ENCODE measurements around the gene PHF19. TPM values are rescaled to one million over a fixed set of nuclear protein-coding genes. Genes with fewer than 3 reads are reported as not detected.

PHF19 gene
- total RNA-seq, 4 donors from 2014 or later, result 9.2 to 12.5 (median 10.8) TPM

DNA sequence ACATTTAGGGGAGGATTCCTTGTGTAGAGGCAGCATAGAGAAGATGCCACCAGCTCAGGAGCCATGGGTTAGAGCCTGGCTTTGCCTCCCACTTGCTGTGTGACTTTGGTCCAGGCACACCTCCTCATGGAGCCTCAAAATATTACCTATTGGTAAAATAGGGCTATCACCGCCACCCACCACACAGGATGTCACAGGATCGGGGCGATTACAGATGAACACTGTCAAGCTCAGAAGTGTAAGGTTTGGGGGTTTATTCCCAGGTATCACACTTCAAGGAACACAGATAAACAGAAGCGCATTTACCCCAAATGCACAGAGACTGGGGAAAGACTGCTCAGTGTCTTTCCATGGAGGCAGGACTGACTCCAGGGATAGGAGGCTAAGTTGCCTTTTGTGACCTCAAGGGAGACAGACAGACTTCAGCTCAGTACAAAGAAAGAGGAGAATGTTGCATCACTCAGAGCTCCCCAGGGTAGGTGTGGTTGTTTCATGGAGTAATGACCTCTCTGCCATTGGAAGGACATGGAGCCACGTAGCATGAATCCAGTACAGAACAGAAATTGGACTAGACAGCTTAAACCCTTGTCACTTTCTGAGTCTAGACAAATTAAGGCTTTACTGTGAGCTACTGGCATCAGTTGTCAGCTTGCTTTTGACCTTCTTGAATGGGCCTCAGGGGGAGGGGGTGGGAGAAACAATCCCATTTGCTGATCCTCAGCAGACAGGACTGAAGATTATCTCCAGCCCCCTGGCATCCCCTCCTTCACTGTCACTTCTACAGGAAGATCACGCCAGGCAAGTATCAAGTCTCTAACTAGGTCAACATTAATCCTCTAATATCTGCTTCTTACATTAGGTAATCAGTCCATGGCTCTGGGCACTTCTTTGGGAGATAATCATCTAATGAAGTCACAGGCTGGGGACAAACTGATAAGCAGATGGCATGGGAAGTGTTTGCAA lies 43.1 kb upstream of the PHF19 start:
- Histone ChIP-seq H3K27ac (peak overlapping the region; percentile 46 to 61 (median 56)), H3K4me1 (peaks cover 22 to 23% of the 10 kb centered on the region in 2 donors), H3K36me3 (no peaks in the 10 kb centered on the region), H3K27me3 (no peaks in the 10 kb centered on the region), H3K9me3 (no peaks in the 10 kb centered on the region), H3K4me3 (no peak overlapping the region)
- DNase-seq, result peak in 1 of 2 donors; percentile 66
- in situ Hi-C loops (cut with MboI; ENCODE audit: low sequenced_read_pairs in 4 of 4) (no loop called here), intact Hi-C loops (cut with DNase I; ENCODE audit: low total_unique reads) (no loop called here)
- peak; percentile 70 to 85 for ATAC-seq
- TF ChIP-seq, protein P1, sequence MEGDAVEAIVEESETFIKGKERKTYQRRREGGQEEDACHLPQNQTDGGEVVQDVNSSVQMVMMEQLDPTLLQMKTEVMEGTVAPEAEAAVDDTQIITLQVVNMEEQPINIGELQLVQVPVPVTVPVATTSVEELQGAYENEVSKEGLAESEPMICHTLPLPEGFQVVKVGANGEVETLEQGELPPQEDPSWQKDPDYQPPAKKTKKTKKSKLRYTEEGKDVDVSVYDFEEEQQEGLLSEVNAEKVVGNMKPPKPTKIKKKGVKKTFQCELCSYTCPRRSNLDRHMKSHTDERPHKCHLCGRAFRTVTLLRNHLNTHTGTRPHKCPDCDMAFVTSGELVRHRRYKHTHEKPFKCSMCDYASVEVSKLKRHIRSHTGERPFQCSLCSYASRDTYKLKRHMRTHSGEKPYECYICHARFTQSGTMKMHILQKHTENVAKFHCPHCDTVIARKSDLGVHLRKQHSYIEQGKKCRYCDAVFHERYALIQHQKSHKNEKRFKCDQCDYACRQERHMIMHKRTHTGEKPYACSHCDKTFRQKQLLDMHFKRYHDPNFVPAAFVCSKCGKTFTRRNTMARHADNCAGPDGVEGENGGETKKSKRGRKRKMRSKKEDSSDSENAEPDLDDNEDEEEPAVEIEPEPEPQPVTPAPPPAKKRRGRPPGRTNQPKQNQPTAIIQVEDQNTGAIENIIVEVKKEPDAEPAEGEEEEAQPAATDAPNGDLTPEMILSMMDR (IDR thresholded peaks at IDR 0.05 in 4 of 5, conservative IDR thresholded peaks at IDR 0.05 in 1 of 5), result no peak
- TF ChIP-seq POLR2A (IDR thresholded peaks at IDR 0.05), result no peak

DNA sequence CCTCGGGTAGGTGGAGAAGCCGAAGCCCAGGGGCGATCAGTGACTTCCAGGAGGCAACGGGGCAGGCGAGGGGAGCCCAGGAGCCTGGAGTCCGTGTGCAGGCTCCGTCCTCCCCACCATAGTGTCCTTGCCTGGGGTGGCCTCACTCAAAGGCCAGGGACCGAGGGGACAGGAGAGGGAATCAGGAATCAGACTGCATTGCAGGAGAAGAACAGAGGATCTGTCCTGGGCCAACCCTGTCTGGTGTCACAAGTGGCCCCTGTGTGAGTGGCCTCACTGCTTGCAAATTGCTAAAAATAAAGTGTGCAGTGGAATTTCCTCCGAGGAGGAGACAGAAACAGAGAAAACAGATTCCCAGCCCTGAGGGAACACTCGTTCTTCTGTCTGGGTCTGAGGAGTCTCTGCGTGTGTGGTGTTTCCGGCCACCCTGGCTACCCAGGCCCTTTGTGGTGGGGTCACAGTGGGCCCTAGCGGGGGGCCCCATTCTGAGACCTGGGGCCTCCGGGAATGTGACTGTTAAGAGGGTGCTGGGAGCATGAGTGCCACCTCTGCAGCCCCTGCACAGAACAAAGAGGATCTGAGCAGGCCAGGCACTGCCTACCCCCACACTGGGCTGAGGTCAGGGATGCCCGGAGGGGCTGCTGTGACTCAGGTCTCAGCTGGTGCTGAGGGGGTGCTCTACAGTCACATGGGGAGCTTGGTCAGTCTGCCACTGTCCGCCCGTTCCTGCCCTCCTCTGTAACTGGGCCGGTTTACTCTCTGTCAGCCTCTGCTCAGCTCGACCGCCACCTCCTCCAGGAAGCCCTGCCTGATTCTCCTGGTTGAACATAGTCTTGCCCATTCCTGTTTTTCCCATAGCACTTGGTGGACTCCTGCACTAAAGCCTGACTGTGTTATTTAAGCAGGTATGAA lies 42.2 kb upstream of the PHF19 start:
- no peak overlapping the region for H3K4me3 ChIP-seq
- no peak for DNase-seq
- in situ Hi-C loops (cut with MboI; ENCODE audit: low sequenced_read_pairs in 4 of 4), result no loop called here

DNA sequence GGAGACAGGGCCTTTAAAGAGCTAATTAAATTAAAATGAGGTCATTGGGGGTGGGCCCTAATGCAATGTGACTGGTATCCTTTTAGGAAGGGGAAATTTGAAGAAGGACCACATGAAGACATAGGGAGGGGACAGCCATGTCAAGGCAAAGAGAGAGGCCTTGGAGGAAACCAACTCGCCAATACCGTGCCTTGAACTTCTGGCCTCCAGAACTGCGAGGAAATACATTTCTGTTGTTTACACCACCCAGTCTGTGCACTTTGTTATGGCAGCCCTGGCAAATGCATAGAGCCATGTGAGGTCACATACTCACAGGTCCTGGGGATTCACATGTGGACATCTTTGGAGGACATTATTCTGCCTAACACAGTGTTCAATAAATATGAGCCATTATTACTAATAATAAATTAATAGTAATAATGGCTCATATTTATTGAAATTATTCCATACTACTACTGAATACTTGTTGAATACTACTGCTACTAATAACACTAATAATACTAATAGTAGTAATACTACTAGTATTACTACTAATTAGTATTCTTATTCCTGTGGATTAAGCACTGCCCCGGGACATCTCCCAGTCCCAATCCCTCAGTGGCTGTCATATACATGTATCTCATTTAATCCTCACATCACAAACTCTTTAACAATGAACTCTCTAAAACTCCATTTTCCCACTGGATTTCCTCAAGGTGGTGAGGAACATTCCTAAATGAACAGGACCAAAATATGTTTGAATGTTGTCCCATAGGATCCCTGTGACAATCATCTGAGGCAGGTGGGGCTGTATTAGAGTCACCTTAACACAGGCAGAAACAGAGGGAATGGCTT lies 41.2 kb upstream of the PHF19 start:
- no peak for DNase-seq
- intact Hi-C loops (cut with DNase I; ENCODE audit: low total_unique reads) (no loop called here), in situ Hi-C loops (cut with MboI; ENCODE audit: low sequenced_read_pairs in 4 of 4) (no loop called here)
- H3K9me3 ChIP-seq, result no peaks in the 10 kb centered on the region
- no peak overlapping the region for H3K4me3 ChIP-seq
- ATAC-seq, result no peak
- H3K4me1 ChIP-seq, result peaks cover 22 to 23% of the 10 kb centered on the region in 2 donors
- peak overlapping the region; percentile 46 to 61 (median 56) for H3K27ac ChIP-seq
- no peaks in the 10 kb centered on the region for H3K36me3 ChIP-seq
- H3K27me3 ChIP-seq, result no peaks in the 10 kb centered on the region
- TF ChIP-seq, protein P1 (IDR thresholded peaks at IDR 0.05 in 4 of 5, conservative IDR thresholded peaks at IDR 0.05 in 1 of 5), result no peak
- no peak for TF ChIP-seq POLR2A (IDR thresholded peaks at IDR 0.05)

More for the DNA sequence above, 42.2 kb upstream of the PHF19 start:
- peak overlapping the region; percentile 46 to 61 (median 56) for H3K27ac ChIP-seq
- ATAC-seq, result peak; percentile 24 to 38
- intact Hi-C loops (cut with DNase I; ENCODE audit: low total_unique reads), result no loop called here
- no peaks in the 10 kb centered on the region for H3K36me3 ChIP-seq
- no peaks in the 10 kb centered on the region for H3K27me3 ChIP-seq
- H3K4me1 ChIP-seq, result peaks cover 22 to 23% of the 10 kb centered on the region in 2 donors
- no peaks in the 10 kb centered on the region for H3K9me3 ChIP-seq
- TF ChIP-seq POLR2A (IDR thresholded peaks at IDR 0.05), result no peak
- TF ChIP-seq, protein P1 (IDR thresholded peaks at IDR 0.05 in 4 of 5, conservative IDR thresholded peaks at IDR 0.05 in 1 of 5), result no peak
